GM12891 (cell line): ENCODE data around the gene FOXP4.

Experiments
- POLR2A ChIP-seq: IDR thresholded peaks from 2 replicates; pipeline ENCODE4 v1.6.1; 2011; ENCODE audit warnings: low read depth, low read length, control low read depth
- POLR2AphosphoS5 ChIP-seq: IDR thresholded peaks from 2 replicates; pipeline ENCODE4 v1.6.1; 2011; ENCODE audit warnings: low read depth, low read length, control low read depth
- POU2F2 ChIP-seq: IDR thresholded peaks from 2 replicates; pipeline ENCODE4 v1.6.1; 2011; ENCODE audit warnings: low read depth, mild to moderate bottlenecking, control low read depth, low read length, moderate library complexity
- TAF1 ChIP-seq: IDR thresholded peaks from 2 replicates; pipeline ENCODE4 v1.6.1; 2011; ENCODE audit warnings: low read depth, low read length, control low read depth

GRCh38 chr6:41536795-41537758, 9.1 kb upstream of the FOXP4 start:
- TF ChIP-seq POLR2A (no peak), POLR2AphosphoS5 (no peak), POU2F2 (no peak), TAF1 (no peak)
